HepG2 (cell line): ENCODE data around the gene DNAJC8. TPM values are rescaled to one million over a fixed set of nuclear protein-coding genes. Genes with fewer than 3 reads are reported as not detected.

ENCODE experiments used
- ATAC-seq: fragments of 200-7000 bp; cut with Tn5 transposase; 3 replicates; pipeline ENCODE4 v1.9.1; 2020; ENCODE audit warnings: mild to moderate bottlenecking, moderate library complexity
- BruUV-seq: library from RNA; stranded (reverse); fragments of 400-500 nt; replicated peaks from 2 replicates; lab custom pipeline; 2021; lab: Mats Ljungman, UMichigan
- CTCF ChIA-PET: fragments of 300-600 bp; formaldehyde crosslinking; extraction: SDS; loops from one replicate; lab custom pipeline; 2021; ENCODE audit warnings: low total read pairs, inconsistent platforms, low intra/inter-chr PET ratio; lab: Yijun Ruan, JAX
- POLR2A ChIA-PET: fragments of 350-600 bp; sonication (Branson Sonifier 250); formaldehyde crosslinking; loops from one replicate; lab custom pipeline; 2020; ENCODE audit warnings: antibody characterized with exemption, inconsistent platforms; lab: Yijun Ruan, JAX
- DNase-seq: peaks from one replicate; pipeline ENCODE4 v3.0.0-alpha.2; 2015; ENCODE audit warnings: low spot score
- FAIRE-seq: peaks from 3 replicates; lab custom pipeline; 2011; peaks lifted over from hg19 to GRCh38; lab: Jason Lieb, UNC
- H2AFZ ChIP-seq: one replicate; pipeline ENCODE4 v1.6.1; 2011; ENCODE audit warnings: low read length, inconsistent platforms
- H3K27ac ChIP-seq: fragments of 300-600 bp; 3 replicates; pipeline ENCODE4 v1.8.0; 2011; ENCODE audit warnings: mixed run types, mild to moderate bottlenecking, mixed read lengths, low read length, inconsistent platforms; ENCODE audit not compliant: insufficient read depth; ENCODE audit errors: extremely low read length
- H3K27me3 ChIP-seq, 2 experiments: fragments of 200-600 bp in 1 of 2; 2 replicates in 1 of 2; 3 replicates in 1 of 2; pipeline versions ENCODE4 v1.6.0 to v1.8.0; 2011; ENCODE audit warnings: low read length in 2 of 2, mild to moderate bottlenecking in 2 of 2, moderate library complexity in 2 of 2, inconsistent platforms in 1 of 2; ENCODE audit not compliant: insufficient read depth in 2 of 2, control insufficient read depth in 1 of 2
- H3K36me3 ChIP-seq, 2 experiments: fragments of 200-600 bp in 1 of 2; replicated peaks in 1 of 2; 2 replicates in 1 of 2; 3 replicates in 1 of 2; pipeline versions ENCODE4 v1.5.1 to v1.8.0; 2011; ENCODE audit warnings: low read length in 2 of 2, inconsistent platforms in 1 of 2; ENCODE audit not compliant: insufficient read depth in 2 of 2, control insufficient read depth in 1 of 2
- H3K4me1 ChIP-seq: 2 replicates; pipeline ENCODE4 v1.5.1; 2012; ENCODE audit warnings: low read length, inconsistent platforms; ENCODE audit not compliant: insufficient read depth
- H3K4me2 ChIP-seq: 2 replicates; pipeline ENCODE4 v1.6.0; 2011; ENCODE audit warnings: low read depth, low read length, inconsistent platforms
- H3K4me3 ChIP-seq, 3 experiments: fragments of 200-600 bp in 1 of 3; sonication (generic), shearing (Covaris generic) in 1 of 3; replicated peaks in 1 of 3; 2 replicates each; pipeline ENCODE4 v1.5.1; 2011 to 2016; ENCODE audit warnings: low read length in 3 of 3, inconsistent platforms in 2 of 3, low read depth in 2 of 3, mild to moderate bottlenecking in 2 of 3, control low read depth in 1 of 3, mixed read lengths in 1 of 3; ENCODE audit not compliant: insufficient read depth in 1 of 3
- H3K79me2 ChIP-seq: one replicate; pipeline ENCODE4 v1.6.1; 2011; ENCODE audit warnings: low read length, inconsistent platforms; ENCODE audit not compliant: insufficient read depth
- H3K9ac ChIP-seq: 2 replicates; pipeline ENCODE4 v1.6.0; 2011; ENCODE audit warnings: mild to moderate bottlenecking, low read depth, low read length, inconsistent platforms; ENCODE audit not compliant: insufficient read depth
- H3K9me3 ChIP-seq: 2 replicates; pipeline ENCODE4 v1.5.1; 2012; ENCODE audit warnings: mild to moderate bottlenecking, low read length
- H4K20me1 ChIP-seq: 2 replicates; pipeline ENCODE4 v1.6.0; 2011; ENCODE audit warnings: inconsistent platforms, mild to moderate bottlenecking, low read length, moderate library complexity; ENCODE audit not compliant: insufficient read depth
- LRRFIP1 ChIP-seq: sonication (generic); formaldehyde crosslinking; conservative IDR thresholded peaks from 2 replicates; pipeline ENCODE4 v1.4.0; 2020; ENCODE audit warnings: missing genetic modification reagents
- ZC3H4 ChIP-seq: sonication (generic); formaldehyde crosslinking; IDR thresholded peaks from 2 replicates; pipeline ENCODE4 v1.4.0; 2020; ENCODE audit warnings: missing genetic modification reagents, borderline replicate concordance
- ZNF850 ChIP-seq: sonication (generic); formaldehyde crosslinking; conservative IDR thresholded peaks from 2 replicates; pipeline ENCODE4 v1.9.0; 2021; ENCODE audit warnings: mild to moderate bottlenecking, missing genetic modification reagents
- WGBS: methylation state at CpG from one replicate; pipeline ENCODE4 v1.1.6; 2017; ENCODE audit warnings: low lambda C conversion rate; 5-methylcytosine and 5-hydroxymethylcytosine counted together
- in situ Hi-C: cut with HindIII; loops from 2 replicates; pipeline ENCODE4 v1.10.0; 2017; ENCODE audit warnings: low pct_unique_long_range_greater_than_20kb; ENCODE audit not compliant: extremely low pct_ligation_motif_present
- intact Hi-C: fragments of 100-400 bp; cut with micrococcal nuclease; formaldehyde crosslinking; loops from one replicate; pipeline ENCODE4 v1.10.0; 2022; ENCODE audit not compliant: unreplicated experiment
- polyA plus RNA-seq, 8 experiments: library from polyadenylated mRNA; depleted of rRNA in 3 of 8; stranded (reverse) in 7 of 8; unstranded in 1 of 8; fragments of >200 nt; fragmentation: Illumina TruSeq in 4 of 8; extraction: Trizol in 4 of 8; gene quantifications; 2 replicates each; pipeline versions ENCODE4 v1.2.1 to v1.2.3, GENCODE V29; 2011 to 2016; ENCODE audit warnings: low read depth in 4 of 8, missing spikeins in 1 of 8, mixed read lengths in 1 of 8; ENCODE audit not compliant: insufficient read depth in 1 of 8
- total RNA-seq, 5 experiments: library from RNA; depleted of rRNA; stranded (reverse); fragments of >200 nt; fragmentation: Illumina TruSeq; extraction: Trizol; gene quantifications; 2 replicates each; pipeline ENCODE4 v1.2.3, GENCODE V29; 2016; ENCODE audit warnings: low read depth in 1 of 5
- TF ChIP-seq, protein P1 (sequence below): fragments of 450-650 bp; IDR thresholded peaks from 2 replicates; pipeline ENCODE4 v1.6.1; 2016

The DNAJC8 gene
- total and polyA plus RNA-seq, 2 of the 13 experiments (the other 11 are each of a cell fraction or from before 2014, with no cell fraction given) = 54.5 to 126 TPM

- BruUV-seq = no TSS peak
- FAIRE-seq (no peak), DNase-seq (no peak), ATAC-seq (no peak)
- Histone ChIP-seq H3K4me1 (peaks cover 75% of the 10 kb centered on the region), H3K27me3 (no peaks in the 10 kb centered on the region), H3K9me3 (no peaks in the 10 kb centered on the region), H3K9ac (no peak overlapping the region), H2AFZ (no peak overlapping the region), H3K79me2 (peaks cover 67% of the 10 kb centered on the region), H3K4me2 (no peak overlapping the region), H3K4me3 (no peak overlapping the region)
- CTCF ChIA-PET = no interaction called here
- intact Hi-C loops = loop anchor here (10.0 kb wide), 1 partner anchor 57 kb away; the partner anchor contains the start of gene MED18
- POLR2A ChIA-PET = no interaction called here
- 86% methylated on average over 2 of the region's 2 CpGs for WGBS
- TF ChIP-seq, protein P1, sequence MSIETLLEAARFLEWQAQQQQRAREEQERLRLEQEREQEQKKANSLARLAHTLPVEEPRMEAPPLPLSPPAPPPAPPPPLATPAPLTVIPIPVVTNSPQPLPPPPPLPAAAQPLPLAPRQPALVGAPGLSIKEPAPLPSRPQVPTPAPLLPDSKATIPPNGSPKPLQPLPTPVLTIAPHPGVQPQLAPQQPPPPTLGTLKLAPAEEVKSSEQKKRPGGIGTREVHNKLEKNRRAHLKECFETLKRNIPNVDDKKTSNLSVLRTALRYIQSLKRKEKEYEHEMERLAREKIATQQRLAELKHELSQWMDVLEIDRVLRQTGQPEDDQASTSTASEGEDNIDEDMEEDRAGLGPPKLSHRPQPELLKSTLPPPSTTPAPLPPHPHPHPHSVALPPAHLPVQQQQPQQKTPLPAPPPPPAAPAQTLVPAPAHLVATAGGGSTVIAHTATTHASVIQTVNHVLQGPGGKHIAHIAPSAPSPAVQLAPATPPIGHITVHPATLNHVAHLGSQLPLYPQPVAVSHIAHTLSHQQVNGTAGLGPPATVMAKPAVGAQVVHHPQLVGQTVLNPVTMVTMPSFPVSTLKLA = no peak
- no peak for TF ChIP-seq ZNF850
- no peak for TF ChIP-seq ZC3H4 (CRISPR knock-in tag)
- TF ChIP-seq LRRFIP1 (CRISPR knock-in tag) = no peak
- TF ChIP-seq, all 625 proteins: peak for 0
- H4K20me1 ChIP-seq = peaks cover 53% of the 10 kb centered on the region
- H3K27ac ChIP-seq = no peak overlapping the region
- in situ Hi-C loops = no loop called here
- peaks cover 8 to 27% of the 10 kb centered on the region in 2 experiments for H3K36me3 ChIP-seq
These were observed 34.8 kb upstream of the DNAJC8 start for GRCh38 chr1:28267633-28268032.
